Measurements from ENCODE around the gene TOX2. TPM values are rescaled to one million over a fixed set of nuclear protein-coding genes. Genes with fewer than 3 reads are reported as not detected.
A peak's percentile ranks its signal among the peaks of the same experiment; 100 is the strongest.

The TOX2 gene
- total RNA-seq, 1 experiment from 2014 or later, result 85.4 TPM

DNA sequence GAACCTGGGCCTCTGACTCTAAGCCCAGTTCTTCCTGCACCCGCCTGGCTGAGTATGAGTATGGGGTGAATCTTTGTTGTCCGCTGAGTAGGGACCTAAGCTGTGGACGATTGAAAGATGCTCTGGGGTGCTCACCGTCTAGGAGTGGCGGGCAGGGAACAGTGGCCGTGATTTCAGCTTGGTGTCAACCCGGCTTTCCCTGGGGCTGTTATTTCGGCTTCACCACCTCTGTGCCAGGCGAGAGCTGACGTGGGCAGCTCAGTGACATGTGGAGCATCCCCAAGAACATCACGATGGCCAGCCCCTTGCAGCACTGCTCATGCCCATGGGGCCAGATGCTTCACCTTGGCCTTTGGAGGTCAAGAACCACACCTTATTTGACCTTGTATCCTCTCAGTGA is 102.6 kb downstream of the TOX2 start:
- Histone ChIP-seq H3K4me1 (ENCODE audit: control insufficient read depth, insufficient read depth, low read length) (peaks cover 54% of the 10 kb centered on the region), H3K27ac (ENCODE audit: low read length) (peak overlapping the region; percentile 91), H3K9me3 (ENCODE audit: control insufficient read depth, insufficient read depth, low read depth, low read length) (no peaks in the 10 kb centered on the region), H3K27me3 (ENCODE audit: control insufficient read depth, insufficient read depth, low read length) (no peaks in the 10 kb centered on the region), H3K4me3 (ENCODE audit: low read depth in 2 of 2, low read length in 2 of 2) (no peak overlapping the region), H3K36me3 (ENCODE audit: control insufficient read depth, insufficient read depth, low read length) (no peaks in the 10 kb centered on the region)
- intact Hi-C loops (cut with micrococcal nuclease; ENCODE audit: unreplicated experiment) (no loop called here), in situ Hi-C loops (cut with HindIII; ENCODE audit: low pct_unique_long_range_greater_than_20kb, low sequenced_read_pairs) (no loop called here)
- DNase-seq (ENCODE audit: low read depth, low spot score) (no peak), ATAC-seq (no peak)
- POLR2A ChIA-PET, result interaction anchor here (0.9 kb wide), 1 partner anchor 13 kb away, joined by 4 read pairs; no protein-coding TSS in a partner anchor
- CTCF ChIA-PET, result no interaction called here
- BruUV-seq (replicated peaks), result no TSS peak
- TF ChIP-seq TCF7L2 (IDR thresholded peaks at IDR 0.05; ENCODE audit: low read depth, low read length) (no peak), POLR2AphosphoS5 (IDR thresholded peaks at IDR 0.05; ENCODE audit: low read depth, low read length) (no peak), SIN3A (IDR thresholded peaks at IDR 0.05; ENCODE audit: borderline replicate concordance, insufficient read depth, low read depth, low read length) (no peak)
- TF ChIP-seq, protein P1, sequence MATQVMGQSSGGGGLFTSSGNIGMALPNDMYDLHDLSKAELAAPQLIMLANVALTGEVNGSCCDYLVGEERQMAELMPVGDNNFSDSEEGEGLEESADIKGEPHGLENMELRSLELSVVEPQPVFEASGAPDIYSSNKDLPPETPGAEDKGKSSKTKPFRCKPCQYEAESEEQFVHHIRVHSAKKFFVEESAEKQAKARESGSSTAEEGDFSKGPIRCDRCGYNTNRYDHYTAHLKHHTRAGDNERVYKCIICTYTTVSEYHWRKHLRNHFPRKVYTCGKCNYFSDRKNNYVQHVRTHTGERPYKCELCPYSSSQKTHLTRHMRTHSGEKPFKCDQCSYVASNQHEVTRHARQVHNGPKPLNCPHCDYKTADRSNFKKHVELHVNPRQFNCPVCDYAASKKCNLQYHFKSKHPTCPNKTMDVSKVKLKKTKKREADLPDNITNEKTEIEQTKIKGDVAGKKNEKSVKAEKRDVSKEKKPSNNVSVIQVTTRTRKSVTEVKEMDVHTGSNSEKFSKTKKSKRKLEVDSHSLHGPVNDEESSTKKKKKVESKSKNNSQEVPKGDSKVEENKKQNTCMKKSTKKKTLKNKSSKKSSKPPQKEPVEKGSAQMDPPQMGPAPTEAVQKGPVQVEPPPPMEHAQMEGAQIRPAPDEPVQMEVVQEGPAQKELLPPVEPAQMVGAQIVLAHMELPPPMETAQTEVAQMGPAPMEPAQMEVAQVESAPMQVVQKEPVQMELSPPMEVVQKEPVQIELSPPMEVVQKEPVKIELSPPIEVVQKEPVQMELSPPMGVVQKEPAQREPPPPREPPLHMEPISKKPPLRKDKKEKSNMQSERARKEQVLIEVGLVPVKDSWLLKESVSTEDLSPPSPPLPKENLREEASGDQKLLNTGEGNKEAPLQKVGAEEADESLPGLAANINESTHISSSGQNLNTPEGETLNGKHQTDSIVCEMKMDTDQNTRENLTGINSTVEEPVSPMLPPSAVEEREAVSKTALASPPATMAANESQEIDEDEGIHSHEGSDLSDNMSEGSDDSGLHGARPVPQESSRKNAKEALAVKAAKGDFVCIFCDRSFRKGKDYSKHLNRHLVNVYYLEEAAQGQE (IDR thresholded peaks at IDR 0.05; ENCODE audit: insufficient read depth in 1 of 2, low read depth in 2 of 2, low read length in 1 of 2), result no peak
- TF ChIP-seq, protein P2, sequence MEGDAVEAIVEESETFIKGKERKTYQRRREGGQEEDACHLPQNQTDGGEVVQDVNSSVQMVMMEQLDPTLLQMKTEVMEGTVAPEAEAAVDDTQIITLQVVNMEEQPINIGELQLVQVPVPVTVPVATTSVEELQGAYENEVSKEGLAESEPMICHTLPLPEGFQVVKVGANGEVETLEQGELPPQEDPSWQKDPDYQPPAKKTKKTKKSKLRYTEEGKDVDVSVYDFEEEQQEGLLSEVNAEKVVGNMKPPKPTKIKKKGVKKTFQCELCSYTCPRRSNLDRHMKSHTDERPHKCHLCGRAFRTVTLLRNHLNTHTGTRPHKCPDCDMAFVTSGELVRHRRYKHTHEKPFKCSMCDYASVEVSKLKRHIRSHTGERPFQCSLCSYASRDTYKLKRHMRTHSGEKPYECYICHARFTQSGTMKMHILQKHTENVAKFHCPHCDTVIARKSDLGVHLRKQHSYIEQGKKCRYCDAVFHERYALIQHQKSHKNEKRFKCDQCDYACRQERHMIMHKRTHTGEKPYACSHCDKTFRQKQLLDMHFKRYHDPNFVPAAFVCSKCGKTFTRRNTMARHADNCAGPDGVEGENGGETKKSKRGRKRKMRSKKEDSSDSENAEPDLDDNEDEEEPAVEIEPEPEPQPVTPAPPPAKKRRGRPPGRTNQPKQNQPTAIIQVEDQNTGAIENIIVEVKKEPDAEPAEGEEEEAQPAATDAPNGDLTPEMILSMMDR (IDR thresholded peaks at IDR 0.05), result no peak

DNA sequence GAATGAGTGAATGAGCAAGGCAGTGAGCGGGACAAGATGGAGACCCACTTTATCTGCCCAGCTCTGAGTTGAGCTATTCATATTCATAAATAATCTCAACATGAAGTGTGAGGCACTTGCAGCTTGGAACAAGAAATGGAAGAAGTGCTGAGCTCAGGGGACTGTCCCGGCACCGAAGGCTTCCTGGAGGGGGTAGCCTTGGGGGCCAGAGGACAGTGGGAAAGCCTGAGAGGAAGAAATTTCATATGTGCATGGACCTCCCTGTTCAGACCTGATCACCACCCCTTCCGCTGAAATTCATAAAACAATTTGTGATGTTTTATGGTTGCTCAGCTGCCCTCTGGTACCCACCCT is 103.2 kb downstream of the TOX2 start:
- ChIA-PET CTCF (interaction anchor here (0.6 kb wide), 1 partner anchor 79 kb away, joined by 3 read pairs; no protein-coding TSS in a partner anchor), POLR2A (interaction anchor here (0.9 kb wide), 1 partner anchor 12 kb away, joined by 4 read pairs; no protein-coding TSS in a partner anchor)
- in situ Hi-C loops (cut with HindIII; ENCODE audit: low pct_unique_long_range_greater_than_20kb, low sequenced_read_pairs) (no loop called here), intact Hi-C loops (cut with micrococcal nuclease; ENCODE audit: unreplicated experiment) (no loop called here)
- DNase-seq (ENCODE audit: low read depth, low spot score) (no peak), ATAC-seq (no peak; the same call in 1 of the 2 replicates)
- Histone ChIP-seq H3K27ac (ENCODE audit: low read length) (peak overlapping the region; percentile 91), H3K27me3 (ENCODE audit: control insufficient read depth, insufficient read depth, low read length) (no peaks in the 10 kb centered on the region), H3K9me3 (ENCODE audit: control insufficient read depth, insufficient read depth, low read depth, low read length) (no peaks in the 10 kb centered on the region), H3K4me3 (ENCODE audit: low read depth in 2 of 2, low read length in 2 of 2) (peak overlapping the region in 1 of 2 experiments; percentile 30; a peak in 1 of 4 replicates), H3K4me1 (ENCODE audit: control insufficient read depth, insufficient read depth, low read length) (peaks cover 54% of the 10 kb centered on the region), H3K36me3 (ENCODE audit: control insufficient read depth, insufficient read depth, low read length) (no peaks in the 10 kb centered on the region)
- TF ChIP-seq, protein P2 (IDR thresholded peaks at IDR 0.05), result no peak
- no peak for TF ChIP-seq POLR2AphosphoS5 (IDR thresholded peaks at IDR 0.05; ENCODE audit: low read depth, low read length)
- TF ChIP-seq, protein P1 (IDR thresholded peaks at IDR 0.05; ENCODE audit: insufficient read depth in 1 of 2, low read depth in 2 of 2, low read length in 1 of 2), result no peak
- no peak for TF ChIP-seq TCF7L2 (IDR thresholded peaks at IDR 0.05; ENCODE audit: low read depth, low read length)
- no peak for TF ChIP-seq SIN3A (IDR thresholded peaks at IDR 0.05; ENCODE audit: borderline replicate concordance, insufficient read depth, low read depth, low read length)
- BruUV-seq (replicated peaks), result no TSS peak

Data from Panc1 (cell line).